Measurements from ENCODE around the gene PACRG.

PACRG gene

GRCh38 chr6:163078712-163079111 is 350.9 kb downstream of the PACRG start:
- DNase-seq (ENCODE audit: insufficient read length): no peak
- no peak for FAIRE-seq
- TF ChIP-seq POLR2AphosphoS5 (IDR thresholded peaks at IDR 0.05; ENCODE audit: low read depth, low read length): no peak
- no peak for TF ChIP-seq TAF1 (IDR thresholded peaks at IDR 0.05; ENCODE audit: borderline replicate concordance, low read depth, low read length)
- TF ChIP-seq POLR2A (IDR thresholded peaks at IDR 0.05; ENCODE audit: low read depth, low read length): no peak

GRCh38 chr6:163080228-163080627 is 352.5 kb downstream of the PACRG start:
- DNase-seq (ENCODE audit: insufficient read length) (no peak), FAIRE-seq (no peak)
- TF ChIP-seq TAF1 (IDR thresholded peaks at IDR 0.05; ENCODE audit: borderline replicate concordance, low read depth, low read length): no peak
- TF ChIP-seq POLR2AphosphoS5 (IDR thresholded peaks at IDR 0.05; ENCODE audit: low read depth, low read length): no peak
- no peak for TF ChIP-seq POLR2A (IDR thresholded peaks at IDR 0.05; ENCODE audit: low read depth, low read length)

DNA sequence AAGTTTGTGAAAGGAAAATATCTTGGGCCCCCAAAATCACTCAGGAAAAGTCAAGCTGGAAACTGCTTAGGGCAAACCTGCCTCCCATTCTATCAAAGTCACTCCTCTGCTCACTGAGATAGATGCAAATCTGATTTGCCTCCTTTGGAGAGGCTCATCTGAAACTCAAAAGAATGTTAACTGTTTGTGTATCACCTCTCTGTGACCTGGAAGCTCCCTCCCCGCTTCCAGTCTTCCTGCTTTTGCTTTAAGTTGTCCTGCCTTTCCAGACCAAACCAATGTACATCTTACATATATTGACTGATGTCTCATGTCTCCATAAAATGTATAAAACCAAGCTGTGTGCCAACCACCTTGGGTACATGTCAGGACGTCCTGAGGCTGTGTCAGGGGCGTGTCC is 355.4 kb downstream of the PACRG start:
- TF ChIP-seq TAF1 (IDR thresholded peaks at IDR 0.05; ENCODE audit: borderline replicate concordance, low read depth, low read length) (no peak), POLR2AphosphoS5 (IDR thresholded peaks at IDR 0.05; ENCODE audit: low read depth, low read length) (no peak), POLR2A (IDR thresholded peaks at IDR 0.05; ENCODE audit: low read depth, low read length) (no peak)
- DNase-seq (ENCODE audit: insufficient read length) (no peak), FAIRE-seq (no peak)

- TF ChIP-seq TAF1 (IDR thresholded peaks at IDR 0.05; ENCODE audit: borderline replicate concordance, low read depth, low read length): no peak
- TF ChIP-seq POLR2AphosphoS5 (IDR thresholded peaks at IDR 0.05; ENCODE audit: low read depth, low read length): no peak
- TF ChIP-seq POLR2A (IDR thresholded peaks at IDR 0.05; ENCODE audit: low read depth, low read length): no peak
- no peak for DNase-seq (ENCODE audit: insufficient read length)
- no peak for FAIRE-seq
Observed at GRCh38 chr6:163085426-163085825, 357.7 kb downstream of the PACRG start.

DNA sequence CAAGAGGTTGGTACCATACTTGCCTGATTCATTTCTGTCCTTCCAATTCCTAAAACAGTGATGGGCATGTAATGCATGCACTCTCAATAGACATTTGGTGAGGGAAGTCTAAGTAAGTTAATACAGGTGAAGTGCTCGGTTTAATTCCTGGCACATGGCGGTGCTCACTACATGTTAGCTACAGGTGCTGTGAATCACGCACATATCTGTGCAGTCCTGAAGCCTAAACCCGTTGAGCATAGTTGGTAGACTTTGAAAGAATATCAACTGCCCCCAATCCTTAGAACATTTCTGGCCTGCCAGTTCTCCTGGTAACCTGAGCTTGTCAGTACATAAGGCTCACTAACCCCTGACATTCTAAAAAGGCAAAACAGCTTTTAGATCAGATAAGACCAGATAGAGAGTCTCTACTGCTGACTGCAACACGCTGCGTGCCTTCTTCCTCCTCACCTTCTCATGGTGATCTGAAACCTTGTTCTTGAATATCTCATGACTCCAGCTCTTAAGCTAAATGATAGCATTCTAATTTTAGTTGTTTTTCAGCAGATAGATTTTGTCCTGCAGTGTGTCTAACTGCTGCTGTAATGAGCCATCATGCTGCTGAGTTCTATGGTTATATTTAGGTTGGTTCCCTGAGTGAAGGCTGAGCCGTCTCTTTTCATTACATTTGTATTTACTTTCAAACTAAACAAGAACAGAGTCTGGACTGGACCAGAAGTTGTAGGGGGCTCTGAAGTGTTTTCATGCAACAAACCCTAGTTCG is 358.3 kb downstream of the PACRG start:
- DNase-seq (ENCODE audit: insufficient read length) (no peak), FAIRE-seq (no peak)

DNA sequence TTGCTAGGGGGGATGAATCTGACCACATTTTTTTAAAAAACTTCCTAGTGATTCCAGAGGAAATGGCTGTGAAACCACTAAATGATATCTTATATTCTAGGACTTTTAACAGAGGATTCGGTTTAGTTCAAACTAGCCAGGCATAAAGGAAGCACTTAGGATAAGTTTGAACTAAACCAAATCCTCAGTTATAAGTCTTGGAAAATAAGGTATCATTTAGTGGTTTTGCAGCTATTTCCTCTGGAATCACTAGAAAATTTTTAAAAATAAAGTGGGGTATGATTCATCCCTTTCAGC is 358.8 kb downstream of the PACRG start:
- DNase-seq (ENCODE audit: insufficient read length) (no peak), FAIRE-seq (no peak)
- no peak for TF ChIP-seq TAF1 (IDR thresholded peaks at IDR 0.05; ENCODE audit: borderline replicate concordance, low read depth, low read length)
- TF ChIP-seq POLR2AphosphoS5 (IDR thresholded peaks at IDR 0.05; ENCODE audit: low read depth, low read length): no peak
- TF ChIP-seq POLR2A (IDR thresholded peaks at IDR 0.05; ENCODE audit: low read depth, low read length): no peak

More for the DNA sequence above, 358.3 kb downstream of the PACRG start:
- no peak for TF ChIP-seq POLR2A (IDR thresholded peaks at IDR 0.05; ENCODE audit: low read depth, low read length)
- no peak for TF ChIP-seq TAF1 (IDR thresholded peaks at IDR 0.05; ENCODE audit: borderline replicate concordance, low read depth, low read length)
- TF ChIP-seq POLR2AphosphoS5 (IDR thresholded peaks at IDR 0.05; ENCODE audit: low read depth, low read length): no peak

- TF ChIP-seq POLR2AphosphoS5 (IDR thresholded peaks at IDR 0.05; ENCODE audit: low read depth, low read length): no peak
- TF ChIP-seq POLR2A (IDR thresholded peaks at IDR 0.05; ENCODE audit: low read depth, low read length): no peak
- no peak for TF ChIP-seq TAF1 (IDR thresholded peaks at IDR 0.05; ENCODE audit: borderline replicate concordance, low read depth, low read length)
- DNase-seq (ENCODE audit: insufficient read length) (no peak), FAIRE-seq (no peak)
Observed at GRCh38 chr6:163087981-163088380, 360.2 kb downstream of the PACRG start.

- TF ChIP-seq POLR2A (IDR thresholded peaks at IDR 0.05; ENCODE audit: low read depth, low read length) (no peak), TAF1 (IDR thresholded peaks at IDR 0.05; ENCODE audit: borderline replicate concordance, low read depth, low read length) (no peak), POLR2AphosphoS5 (IDR thresholded peaks at IDR 0.05; ENCODE audit: low read depth, low read length) (no peak)
- FAIRE-seq: no peak
- no peak for DNase-seq (ENCODE audit: insufficient read length)
Observed at GRCh38 chr6:163092876-163093275, 365.1 kb downstream of the PACRG start.

- DNase-seq (ENCODE audit: insufficient read length): no peak
- no peak for TF ChIP-seq TAF1 (IDR thresholded peaks at IDR 0.05; ENCODE audit: borderline replicate concordance, low read depth, low read length)
- TF ChIP-seq POLR2AphosphoS5 (IDR thresholded peaks at IDR 0.05; ENCODE audit: low read depth, low read length): no peak
- no peak for TF ChIP-seq POLR2A (IDR thresholded peaks at IDR 0.05; ENCODE audit: low read depth, low read length)
- no peak for FAIRE-seq
Observed at GRCh38 chr6:163094881-163095280, 367.1 kb downstream of the PACRG start.

GRCh38 chr6:163095401-163095800 is 367.6 kb downstream of the PACRG start:
- FAIRE-seq (no peak), DNase-seq (ENCODE audit: insufficient read length) (no peak)
- TF ChIP-seq POLR2AphosphoS5 (IDR thresholded peaks at IDR 0.05; ENCODE audit: low read depth, low read length): no peak
- TF ChIP-seq POLR2A (IDR thresholded peaks at IDR 0.05; ENCODE audit: low read depth, low read length): no peak
- TF ChIP-seq TAF1 (IDR thresholded peaks at IDR 0.05; ENCODE audit: borderline replicate concordance, low read depth, low read length): no peak

DNA sequence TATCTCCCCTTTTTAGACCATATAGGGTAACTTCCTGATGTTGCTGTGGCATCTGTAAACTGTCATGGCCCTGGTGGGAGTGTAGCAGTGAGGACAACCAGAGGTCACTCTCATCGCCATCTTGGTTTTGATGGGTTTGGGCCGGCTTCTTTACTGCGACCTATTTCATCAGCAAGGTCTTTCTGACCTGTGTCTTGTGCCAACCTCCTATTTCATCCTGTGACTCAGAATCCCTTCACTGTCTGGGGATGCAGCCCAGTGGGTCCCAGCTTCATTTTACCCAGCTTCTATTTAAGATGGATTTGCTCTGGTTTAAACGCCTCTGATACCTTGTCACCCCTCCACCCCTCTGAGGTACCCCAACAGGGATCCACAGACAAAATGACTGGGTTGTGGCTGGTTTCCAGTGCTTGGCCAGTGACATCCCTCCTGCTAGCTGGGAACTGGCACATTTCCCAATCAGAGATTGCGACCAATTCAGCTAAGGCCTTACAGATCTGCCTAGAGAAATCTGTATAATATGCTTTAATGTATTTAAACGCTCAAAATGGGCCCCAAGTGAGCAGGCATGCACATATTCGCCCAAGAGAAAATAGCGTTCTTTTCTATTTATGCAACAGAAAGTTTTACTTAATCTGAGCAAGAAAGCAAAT is 371.2 kb downstream of the PACRG start:
- DNase-seq (ENCODE audit: insufficient read length): no peak
- TF ChIP-seq TAF1 (IDR thresholded peaks at IDR 0.05; ENCODE audit: borderline replicate concordance, low read depth, low read length) (no peak), POLR2A (IDR thresholded peaks at IDR 0.05; ENCODE audit: low read depth, low read length) (no peak), POLR2AphosphoS5 (IDR thresholded peaks at IDR 0.05; ENCODE audit: low read depth, low read length) (no peak)
- no peak for FAIRE-seq

DNA sequence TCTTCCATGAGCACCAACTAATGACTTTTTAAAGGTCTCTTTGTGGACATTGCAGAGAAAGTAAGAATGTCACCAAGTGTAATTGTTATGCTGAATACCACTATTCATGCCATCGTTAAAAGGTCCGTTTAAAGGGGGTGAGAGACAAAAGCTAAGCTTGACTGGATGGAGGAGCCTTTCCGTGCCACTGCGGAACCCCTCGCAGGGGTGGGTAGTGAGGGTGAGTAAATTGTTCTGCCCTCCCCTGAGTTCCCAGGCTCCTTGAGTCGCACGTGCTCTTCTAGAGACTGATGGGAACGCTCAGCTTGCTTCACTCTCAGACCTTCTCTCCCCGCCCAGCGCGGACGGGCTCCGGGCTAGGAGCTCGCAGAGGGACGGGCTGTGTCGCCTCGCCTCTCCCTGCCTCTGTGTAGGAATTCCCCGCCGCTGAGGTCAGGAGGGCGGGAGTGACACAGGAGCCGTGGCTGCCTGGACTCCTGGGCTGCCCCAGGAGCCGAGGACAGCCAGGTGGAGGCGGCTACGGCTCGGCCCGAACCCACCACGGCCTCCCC is 371.9 kb downstream of the PACRG start:
- FAIRE-seq: no peak
- TF ChIP-seq TAF1 (IDR thresholded peaks at IDR 0.05; ENCODE audit: borderline replicate concordance, low read depth, low read length) (no peak), POLR2AphosphoS5 (IDR thresholded peaks at IDR 0.05; ENCODE audit: low read depth, low read length) (no peak), POLR2A (IDR thresholded peaks at IDR 0.05; ENCODE audit: low read depth, low read length) (no peak)
- DNase-seq (ENCODE audit: insufficient read length): no peak

All from GM12892 (cell line).